ENCODE measurements around the gene ESPL1. TPM values are rescaled to one million over a fixed set of nuclear protein-coding genes. Genes with fewer than 3 reads are reported as not detected.

ESPL1 gene
- polyA plus RNA-seq, 2 of the 4 experiments (the other 2 are of a cell fraction): 10.0 to 16.5 TPM

DNA sequence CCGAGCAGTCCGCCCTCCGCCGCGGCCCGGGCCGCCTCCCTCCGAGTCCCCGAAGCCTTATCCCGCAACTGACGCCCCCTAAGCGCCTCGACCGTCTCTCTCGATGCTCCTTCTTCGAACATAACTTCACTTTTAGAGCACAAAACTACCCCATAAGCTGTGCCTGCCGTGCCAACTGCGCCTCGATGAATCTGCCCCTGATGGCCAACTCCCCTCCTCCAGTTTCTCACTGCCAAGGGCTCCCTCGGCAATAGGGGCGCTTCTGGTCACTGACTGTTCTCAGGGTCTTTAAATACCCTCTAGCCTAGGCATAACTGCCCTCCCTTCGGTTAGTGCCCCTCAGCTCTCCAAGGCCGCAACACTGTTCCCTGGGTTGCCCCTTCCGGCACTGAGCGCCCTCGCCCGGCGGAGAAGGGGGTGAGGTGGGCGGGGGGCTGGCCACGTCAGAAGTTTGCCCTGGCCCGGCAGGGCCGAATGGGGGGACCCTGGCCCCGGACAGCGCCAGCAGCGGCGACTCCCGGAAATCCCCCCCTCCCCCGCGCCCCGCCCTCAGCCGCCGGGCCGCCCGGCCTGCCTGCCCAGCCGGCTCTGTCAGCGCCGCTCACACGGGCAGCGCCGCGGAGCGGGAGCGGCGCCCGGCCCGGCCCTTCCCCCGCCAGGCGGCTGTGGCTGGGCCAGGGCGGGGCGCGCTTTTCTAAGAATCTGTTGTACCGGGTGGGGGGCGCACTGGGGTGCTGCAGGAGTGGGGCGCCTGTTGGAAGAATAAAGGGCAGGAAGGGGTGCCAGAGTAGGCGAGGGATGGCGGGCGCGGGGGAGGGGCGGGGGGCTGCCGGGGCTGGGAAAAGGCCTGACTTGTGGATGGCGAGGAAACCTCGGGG, 46.7 kb upstream of the ESPL1 start (continued):
- TF ChIP-seq HMGXB4 (CRISPR knock-in tag; IDR thresholded peaks at IDR 0.05; ENCODE audit: borderline replicate concordance) (peak; percentile 67; the same call in 1 of the 2 replicates), JUN (IDR thresholded peaks at IDR 0.05) (peak in 1 of 2 experiments; percentile 61; a peak in 3 of 5 replicates)

- POLR2A ChIA-PET: no interaction called here
- CTCF ChIA-PET: interaction anchor here (1.5 to 33.2 kb wide), 3 partner anchors 9 to 68 kb away, joined by 7 to 1046 read pairs (median 38); partner anchors contain the start of genes MYG1 and PFDN5
- 43% methylated on average over 5 of the region's 5 CpGs for WGBS (ENCODE audit: missing lambda C conversion rate)
Observed at GRCh38 chr12:53222170-53222721, 45.9 kb upstream of the ESPL1 start.

GRCh38 chr12:53222806-53223261, 45.3 kb upstream of the ESPL1 start:
- POLR2A ChIA-PET: no interaction called here
- DNase-seq (ENCODE audit: low read depth in 1 of 2, low spot score in 1 of 2) (no peak), FAIRE-seq (no peak), ATAC-seq (no peak)
- TF ChIP-seq EP300 (IDR thresholded peaks at IDR 0.05) (no peak), ZNF302 (CRISPR knock-in tag; IDR thresholded peaks at IDR 0.05) (no peak), CEBPB (IDR thresholded peaks at IDR 0.05) (no peak), KDM1A (IDR thresholded peaks at IDR 0.05; ENCODE audit: low read depth) (no peak), ELK1 (IDR thresholded peaks at IDR 0.05; ENCODE audit: low read depth, low read length) (no peak), NR3C1 (IDR thresholded peaks at IDR 0.05) (no peak), USF2 (IDR thresholded peaks at IDR 0.05) (no peak), ZSCAN20 (CRISPR knock-in tag; IDR thresholded peaks at IDR 0.05) (no peak)
- no peaks in the 10 kb centered on the region for H3K9me3 ChIP-seq
- peaks cover 46% of the 10 kb centered on the region for H3K4me1 ChIP-seq
- peak overlapping the region; percentile 98; a peak in 4 of 6 replicates for H3K27ac ChIP-seq
- H3K4me3 ChIP-seq: no peak overlapping the region
- 87% methylated on average over 4 of the region's 4 CpGs for WGBS (ENCODE audit: missing lambda C conversion rate)
- CTCF ChIA-PET: interaction anchor here (0.7 to 33.2 kb wide), 6 partner anchors 10 to 169 kb away, joined by 3 to 1046 read pairs (median 5); partner anchors contain the start of genes MYG1 and PFDN5
- H3K4me2 ChIP-seq: peak overlapping the region; percentile 97

More at GRCh38 chr12:53222170-53222721, 45.9 kb upstream of the ESPL1 start:
- DNase-seq (ENCODE audit: low read depth in 1 of 2, low spot score in 1 of 2) (no peak), FAIRE-seq (no peak), ATAC-seq (no peak)
- H3K4me1 ChIP-seq: peaks cover 52% of the 10 kb centered on the region
- TF ChIP-seq RCOR1 (IDR thresholded peaks at IDR 0.05; ENCODE audit: low read depth, low read length) (no peak), REST (IDR thresholded peaks at IDR 0.05) (no peak), SREBF2 (IDR thresholded peaks at IDR 0.05) (no peak), KDM5A (IDR thresholded peaks at IDR 0.05) (no peak), RARB (CRISPR knock-in tag; IDR thresholded peaks at IDR 0.05) (no peak)
- H3K4me3 ChIP-seq: peak overlapping the region; percentile 61
- H3K4me2 ChIP-seq: peak overlapping the region; percentile 97
- H3K9me3 ChIP-seq: no peaks in the 10 kb centered on the region
- H3K27ac ChIP-seq: peak overlapping the region; percentile 98
